ENCODE data around the gene BCL2L15. TPM values are rescaled to one million over a fixed set of nuclear protein-coding genes. Genes with fewer than 3 reads are reported as not detected.
A peak's percentile ranks its signal among the peaks of the same experiment; 100 is the strongest.

The BCL2L15 gene
- total and polyA plus RNA-seq, 10 of the 15 experiments (the other 5 are each of a cell fraction or from before 2014, with no cell fraction given): 0.42 to 1.2 (median 0.59) TPM

- no peaks in the 10 kb centered on the region for H3K9me3 ChIP-seq (replicated peaks; ENCODE audit: control insufficient read depth, insufficient read depth, low read length)
- H3K79me2 ChIP-seq (ENCODE audit: control insufficient read depth, insufficient read depth, low read length): peaks cover 69% of the 10 kb centered on the region
- H3K4me1 ChIP-seq (ENCODE audit: control insufficient read depth, insufficient read depth, low read length): peaks cover 28% of the 10 kb centered on the region
- H3K27me3 ChIP-seq (replicated peaks in 1 of 2; ENCODE audit: control insufficient read depth in 2 of 2, insufficient read depth in 2 of 2, low read length in 1 of 2): no peaks in the 10 kb centered on the region
- RAD21 ChIA-PET (ENCODE audit: unreplicated experiment): interaction anchor here (0.8 to 6.5 kb wide), 14 partner anchors 10 to 95 kb away, joined by 3 to 102 read pairs (median 8); partner anchors contain the start of genes AP4B1, DCLRE1B, HIPK1 and RSBN1
- H2AFZ ChIP-seq (ENCODE audit: control insufficient read depth, low read depth, low read length): no peak overlapping the region
- peak overlapping the region; percentile 77 for H3K4me2 ChIP-seq (ENCODE audit: control insufficient read depth, insufficient read depth)
- no peaks in the 10 kb centered on the region for H4K20me1 ChIP-seq (ENCODE audit: control insufficient read depth, insufficient read depth)
- H3K36me3 ChIP-seq (ENCODE audit: control insufficient read depth in 2 of 2, insufficient read depth in 2 of 2, low read length in 1 of 2): peaks cover 0 to 6% of the 10 kb centered on the region in 2 experiments; a peak in 2 of 4 replicates
- no peak for DNase-seq (ENCODE audit: low read depth, low spot score)
- intact Hi-C loops (cut with micrococcal nuclease; ENCODE audit: unreplicated experiment) (no loop called here), in situ Hi-C loops (cut with MboI) (no loop called here)
- TF ChIP-seq DPF2 (IDR thresholded peaks at IDR 0.05) (0 out of 2 replicates have a peak, but pooled peaks have one; percentile 18), IKZF1 (conservative IDR thresholded peaks at IDR 0.05) (no peak; the same call in 1 of the 2 replicates)
- H3K4me3 ChIP-seq: peak overlapping the region; percentile 89
- 97% methylated on average over 4 of the region's 4 CpGs for WGBS (ENCODE audit: insufficient coverage, insufficient replicate concordance, low lambda C conversion rate, missing lambda C conversion rate)
- SMC1A ChIA-PET (ENCODE audit: uncharacterized antibody, unreplicated experiment): interaction anchor here (1.0 to 17.4 kb wide), 18 partner anchors 10 to 109 kb away, joined by 3 to 396 read pairs (median 5); partner anchors contain the start of genes AP4B1, BCL2L15, PHTF1 and RSBN1
- POLR2A ChIA-PET: interaction anchor here (0.5 to 6.5 kb wide), 9 partner anchors 9 to 379 kb away, joined by 3 to 56 read pairs (median 15); partner anchors contain the start of genes AP4B1, DCLRE1B and HIPK1
- CTCF ChIA-PET: interaction anchor here (0.5 to 5.9 kb wide), 14 partner anchors 10 to 175 kb away, joined by 3 to 79 read pairs (median 4); partner anchors contain the start of genes AP4B1, DCLRE1B, HIPK1 and PHTF1
- H3K27ac ChIP-seq (ENCODE audit: control insufficient read depth, insufficient read depth): peak overlapping the region; percentile 22
- ATAC-seq: peak; percentile 12; the same call in 2 of the 3 replicates
- no TSS peak for BruUV-seq (replicated peaks)
- peak overlapping the region; percentile 28; the same call in 1 of the 2 replicates for H3K9ac ChIP-seq (ENCODE audit: control insufficient read depth, insufficient read depth, low read length)
- no peak for FAIRE-seq
Measured at GRCh38 chr1:113868387-113869083, 18.8 kb downstream of the BCL2L15 start.

- Histone ChIP-seq H3K27ac (ENCODE audit: control insufficient read depth, insufficient read depth) (peak overlapping the region; percentile 84), H3K4me3 (peak overlapping the region; percentile 11; the same call in 1 of the 2 replicates), H3K36me3 (ENCODE audit: control insufficient read depth in 2 of 2, insufficient read depth in 2 of 2, low read length in 1 of 2) (peaks cover 0 to 4% of the 10 kb centered on the region in 2 experiments; a peak in 1 of 4 replicates), H3K9me3 (replicated peaks; ENCODE audit: control insufficient read depth, insufficient read depth, low read length) (no peaks in the 10 kb centered on the region), H4K20me1 (ENCODE audit: control insufficient read depth, insufficient read depth) (no peaks in the 10 kb centered on the region), H2AFZ (ENCODE audit: control insufficient read depth, low read depth, low read length) (no peak overlapping the region), H3K4me2 (ENCODE audit: control insufficient read depth, insufficient read depth) (peak overlapping the region; percentile 79), H3K27me3 (replicated peaks in 1 of 2; ENCODE audit: control insufficient read depth in 2 of 2, insufficient read depth in 2 of 2, low read length in 1 of 2) (no peaks in the 10 kb centered on the region), H3K79me2 (ENCODE audit: control insufficient read depth, insufficient read depth, low read length) (peaks cover 40% of the 10 kb centered on the region), H3K4me1 (ENCODE audit: control insufficient read depth, insufficient read depth, low read length) (peaks cover 51% of the 10 kb centered on the region), H3K9ac (ENCODE audit: control insufficient read depth, insufficient read depth, low read length) (no peak overlapping the region)
- FAIRE-seq: no peak
- RAD21 ChIA-PET (ENCODE audit: unreplicated experiment): interaction anchor here (1.1 to 4.2 kb wide), 3 partner anchors 13 to 68 kb away, joined by 4 to 46 read pairs (median 9); partner anchors contain the start of genes AP4B1, DCLRE1B and HIPK1
- no TSS peak for BruUV-seq (replicated peaks)
- WGBS (ENCODE audit: insufficient coverage, insufficient replicate concordance, low lambda C conversion rate, missing lambda C conversion rate): 98% methylated on average over 5 of the region's 5 CpGs
- POLR2A ChIA-PET: interaction anchor here (0.9 to 8.0 kb wide), 3 partner anchors 9 to 68 kb away, joined by 4 to 111 read pairs (median 29); partner anchors contain the start of gene HIPK1
- DNase-seq (ENCODE audit: low read depth, low spot score): no peak
- SMC1A ChIA-PET (ENCODE audit: uncharacterized antibody, unreplicated experiment): interaction anchor here (0.9 to 17.4 kb wide), 11 partner anchors 7 to 81 kb away, joined by 3 to 396 read pairs (median 4); partner anchors contain the start of genes BCL2L15 and RSBN1
- CTCF ChIA-PET: interaction anchor here (0.9 to 5.9 kb wide), 3 partner anchors 7 to 68 kb away, joined by 3 to 66 read pairs (median 32); partner anchors contain the start of gene HIPK1
- in situ Hi-C loops (cut with MboI) (no loop called here), intact Hi-C loops (cut with micrococcal nuclease; ENCODE audit: unreplicated experiment) (no loop called here)
- ATAC-seq: no peak
- no peak for TF ChIP-seq JUND (IDR thresholded peaks at IDR 0.05; ENCODE audit: low read depth, low read length)
- TF ChIP-seq SPI1 (IDR thresholded peaks at IDR 0.05; ENCODE audit: borderline replicate concordance, insufficient read depth, low read depth, low read length): peak; percentile 56; the same call in 1 of the 2 replicates
- no peak for TF ChIP-seq GABPA (IDR thresholded peaks at IDR 0.05; ENCODE audit: low read depth)
Measured at GRCh38 chr1:113861641-113862040, 25.7 kb downstream of the BCL2L15 start.

All from GM12878 (cell line).